SK-N-MC (cell line): ENCODE results near the gene UPP1.
"Not testable (repeated sequence)": the region's sequence is repeated elsewhere in the genome, so short reads cannot be mapped to it uniquely, and the experiment has no call there.

Experiments
- DNase-seq: peaks from one replicate; pipeline ENCODE4 v3.0.0-alpha.2; 2011; ENCODE audit warnings: low read depth, low spot score
- H3K27ac ChIP-seq: fragments of 200-600 bp; sonication (generic); 2 replicates; pipeline ENCODE4 v1.5.1; 2016; ENCODE audit warnings: mixed run types
- H3K36me3 ChIP-seq: fragments of 200-600 bp; sonication (generic); 2 replicates; pipeline ENCODE4 v1.6.1; 2017; ENCODE audit warnings: antibody characterized with exemption, low read length, mixed read lengths; ENCODE audit not compliant: insufficient read depth
- H3K4me3 ChIP-seq: fragments of 200-600 bp; sonication (generic); 2 replicates; pipeline ENCODE4 v1.5.1; 2016
- H3K9ac ChIP-seq: fragments of 200-600 bp; sonication (generic); 2 replicates; pipeline ENCODE4 v1.8.0; 2017; ENCODE audit warnings: mixed run types, mixed read lengths; ENCODE audit not compliant: insufficient read length
- H3K9me3 ChIP-seq: fragments of 200-600 bp; sonication (generic); 2 replicates; pipeline ENCODE4 v1.6.1; 2017; ENCODE audit warnings: low read depth, mild to moderate bottlenecking, antibody characterized with exemption, low read length, moderate library complexity, mixed read lengths
- EZH2 ChIP-seq: fragments of 200-600 bp; sonication (generic); IDR thresholded peaks from one replicate; pipeline ENCODE4 v1.6.1; 2017; ENCODE audit warnings: antibody characterized with exemption
- FOXP2 ChIP-seq: optimal IDR thresholded peaks from 2 replicates; pipeline ENCODE3; 2011; ENCODE audit warnings: mild to moderate bottlenecking, moderate library complexity; ENCODE audit not compliant: insufficient read depth; ENCODE audit errors: extremely low read length, control extremely low read depth
- POLR2AphosphoS5 ChIP-seq: IDR thresholded peaks from 2 replicates; pipeline ENCODE4 v1.6.1; 2012; ENCODE audit warnings: mild to moderate bottlenecking, low read depth, low read length, borderline replicate concordance

UPP1 gene

GRCh38 chr7:48078470-48078869 is 10.6 kb upstream of the UPP1 start:
- no peak overlapping the region for H3K9ac ChIP-seq
- H3K4me3 ChIP-seq = peak overlapping the region; percentile 9; the same call in 1 of the 2 replicates
- no peaks in the 10 kb centered on the region for H3K9me3 ChIP-seq
- H3K36me3 ChIP-seq = no peaks in the 10 kb centered on the region
- peak; percentile 64; the same call in 1 of the 2 replicates for TF ChIP-seq POLR2AphosphoS5
- no peak for TF ChIP-seq EZH2
- no peak for TF ChIP-seq FOXP2
- peak; percentile 92 for DNase-seq
- peak overlapping the region; percentile 61; the same call in 1 of the 2 replicates for H3K27ac ChIP-seq

GRCh38 chr7:48082378-48082777 is 6.7 kb upstream of the UPP1 start:
- H3K27ac ChIP-seq, H3K4me3 ChIP-seq, H3K9ac ChIP-seq, H3K9me3 ChIP-seq, DNase-seq, H3K36me3 ChIP-seq: not testable (repeated sequence)

- H3K9me3 ChIP-seq = no peaks in the 10 kb centered on the region
- TF ChIP-seq FOXP2 = no peak
- no peak for TF ChIP-seq EZH2
- TF ChIP-seq POLR2AphosphoS5 = no peak
- DNase-seq = no peak
- H3K4me3 ChIP-seq = no peak overlapping the region
- no peaks in the 10 kb centered on the region for H3K36me3 ChIP-seq
- H3K9ac ChIP-seq = no peak overlapping the region
- H3K27ac ChIP-seq = no peak overlapping the region
These were observed 5.8 kb upstream of the UPP1 start for GRCh38 chr7:48083114-48083830.

GRCh38 chr7:48084727-48085432 is 4.2 kb upstream of the UPP1 start:
- Histone ChIP-seq H3K27ac (no peak overlapping the region), H3K4me3 (no peak overlapping the region), H3K36me3 (no peaks in the 10 kb centered on the region), H3K9ac (no peak overlapping the region), H3K9me3 (no peaks in the 10 kb centered on the region)
- DNase-seq = no peak
- TF ChIP-seq FOXP2 (no peak), EZH2 (no peak), POLR2AphosphoS5 (no peak)

- no peak overlapping the region for H3K4me3 ChIP-seq
- TF ChIP-seq POLR2AphosphoS5 (no peak), FOXP2 (no peak)
- no peak overlapping the region for H3K27ac ChIP-seq
- H3K9me3 ChIP-seq = no peaks in the 10 kb centered on the region
- no peak overlapping the region for H3K9ac ChIP-seq
- DNase-seq = no peak
- H3K36me3 ChIP-seq = no peaks in the 10 kb centered on the region
These were observed 3.7 kb upstream of the UPP1 start for GRCh38 chr7:48085433-48085791.

GRCh38 chr7:48085942-48086341 is 3.1 kb upstream of the UPP1 start:
- H3K27ac ChIP-seq = no peak overlapping the region
- H3K9me3 ChIP-seq = no peaks in the 10 kb centered on the region
- H3K9ac ChIP-seq = no peak overlapping the region
- DNase-seq = no peak
- TF ChIP-seq EZH2 (no peak), POLR2AphosphoS5 (no peak), FOXP2 (no peak)
- H3K36me3 ChIP-seq = no peaks in the 10 kb centered on the region
- no peak overlapping the region for H3K4me3 ChIP-seq

- H3K9me3 ChIP-seq = no peaks in the 10 kb centered on the region
- no peak for TF ChIP-seq EZH2
- no peak for TF ChIP-seq FOXP2
- no peak for TF ChIP-seq POLR2AphosphoS5
- H3K27ac ChIP-seq = no peak overlapping the region
- no peaks in the 10 kb centered on the region for H3K36me3 ChIP-seq
- H3K4me3 ChIP-seq = no peak overlapping the region
- DNase-seq = no peak
- no peak overlapping the region for H3K9ac ChIP-seq
These were observed 1.7 kb upstream of the UPP1 start for GRCh38 chr7:48087349-48087748.

- H3K36me3 ChIP-seq = no peaks in the 10 kb centered on the region
- DNase-seq = peak; percentile 5
- no peak overlapping the region for H3K9ac ChIP-seq
- H3K9me3 ChIP-seq = no peaks in the 10 kb centered on the region
- no peak overlapping the region for H3K27ac ChIP-seq
- peak overlapping the region; percentile 75 for H3K4me3 ChIP-seq
- TF ChIP-seq EZH2 (no peak), POLR2AphosphoS5 (peak; percentile 40; the same call in 1 of the 2 replicates), FOXP2 (no peak)
These were observed 463 bp upstream of the UPP1 start for GRCh38 chr7:48088559-48089045.
